Measurements from ENCODE around the gene ADAMTS9.

- TF ChIP-seq CTCF (IDR thresholded peaks at IDR 0.05 in 4 of 5, conservative IDR thresholded peaks at IDR 0.05 in 1 of 5) (no peak), POLR2A (IDR thresholded peaks at IDR 0.05) (no peak)
Observed at GRCh38 chr3:64694114-64694513, 6.3 kb upstream of the ADAMTS9 start.
